ENCODE measurements around the gene TASOR2. TPM values are rescaled to one million over a fixed set of nuclear protein-coding genes. Genes with fewer than 3 reads are reported as not detected.

Gene TASOR2
- total RNA-seq, 1 donor from 2014 or later = 77.3 TPM

GRCh38 chr10:5652746-5653145 lies 31.9 kb upstream of the TASOR2 start:
- ATAC-seq (peak; percentile 10), DNase-seq (ENCODE audit: low spot score) (no peak)
- intact Hi-C loops (cut with DNase I) = no loop called here

GRCh38 chr10:5654218-5654755 lies 30.4 kb upstream of the TASOR2 start:
- ATAC-seq (no peak), DNase-seq (ENCODE audit: low spot score) (no peak)
- intact Hi-C loops (cut with DNase I) = no loop called here

- no peak for ATAC-seq
- no peak for DNase-seq (ENCODE audit: low spot score)
- intact Hi-C loops (cut with DNase I) = loop anchor here (5.0 kb wide), 1 partner anchor 1798 kb away; no protein-coding TSS in a partner anchor
Observed at GRCh38 chr10:5655121-5655520, 29.5 kb upstream of the TASOR2 start.

- DNase-seq (ENCODE audit: low spot score) (no peak), ATAC-seq (no peak)
- intact Hi-C loops (cut with DNase I) = loop anchor here (5.0 kb wide), 1 partner anchor 1800 kb away; no protein-coding TSS in a partner anchor
Observed at GRCh38 chr10:5656737-5657579, 27.7 kb upstream of the TASOR2 start.

DNA sequence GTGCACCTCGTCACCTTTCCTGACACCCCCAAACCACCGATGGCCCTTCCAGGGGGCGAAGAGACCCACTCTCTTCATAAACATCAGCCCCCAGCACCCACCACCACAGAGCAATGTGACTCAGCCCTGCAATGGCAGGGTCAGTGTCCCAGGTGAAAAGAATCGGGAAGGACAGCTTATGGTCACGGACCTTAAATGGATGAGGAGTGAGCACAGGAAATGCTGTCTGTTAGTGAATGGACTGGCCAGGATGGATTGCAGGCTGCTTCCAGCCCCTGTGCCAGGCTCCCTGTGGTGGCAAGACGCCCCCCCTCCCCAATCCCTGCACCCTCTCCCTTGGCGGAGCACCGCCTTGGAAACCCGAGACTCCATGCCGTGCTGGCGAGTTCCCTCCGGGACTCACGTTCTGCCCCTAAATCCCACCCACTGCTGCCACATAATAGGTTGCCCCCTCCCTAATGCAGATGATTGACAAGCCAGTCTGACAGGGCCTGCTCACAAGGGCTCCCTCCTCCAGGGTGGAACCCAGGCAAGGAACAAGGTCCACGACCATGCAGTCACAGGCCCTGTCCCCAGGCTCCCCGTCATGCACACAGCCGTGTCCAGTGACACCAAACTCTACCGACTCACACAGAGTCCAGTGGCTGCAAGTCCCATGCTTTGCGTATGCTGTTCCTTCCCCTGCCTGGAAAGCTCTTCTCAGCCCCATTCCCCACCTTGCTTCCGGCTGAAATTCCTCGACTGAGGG lies 25.6 kb upstream of the TASOR2 start:
- intact Hi-C loops (cut with DNase I) = loop anchor here (5.0 kb wide), 1 partner anchor 1802 kb away; no protein-coding TSS in a partner anchor

DNA sequence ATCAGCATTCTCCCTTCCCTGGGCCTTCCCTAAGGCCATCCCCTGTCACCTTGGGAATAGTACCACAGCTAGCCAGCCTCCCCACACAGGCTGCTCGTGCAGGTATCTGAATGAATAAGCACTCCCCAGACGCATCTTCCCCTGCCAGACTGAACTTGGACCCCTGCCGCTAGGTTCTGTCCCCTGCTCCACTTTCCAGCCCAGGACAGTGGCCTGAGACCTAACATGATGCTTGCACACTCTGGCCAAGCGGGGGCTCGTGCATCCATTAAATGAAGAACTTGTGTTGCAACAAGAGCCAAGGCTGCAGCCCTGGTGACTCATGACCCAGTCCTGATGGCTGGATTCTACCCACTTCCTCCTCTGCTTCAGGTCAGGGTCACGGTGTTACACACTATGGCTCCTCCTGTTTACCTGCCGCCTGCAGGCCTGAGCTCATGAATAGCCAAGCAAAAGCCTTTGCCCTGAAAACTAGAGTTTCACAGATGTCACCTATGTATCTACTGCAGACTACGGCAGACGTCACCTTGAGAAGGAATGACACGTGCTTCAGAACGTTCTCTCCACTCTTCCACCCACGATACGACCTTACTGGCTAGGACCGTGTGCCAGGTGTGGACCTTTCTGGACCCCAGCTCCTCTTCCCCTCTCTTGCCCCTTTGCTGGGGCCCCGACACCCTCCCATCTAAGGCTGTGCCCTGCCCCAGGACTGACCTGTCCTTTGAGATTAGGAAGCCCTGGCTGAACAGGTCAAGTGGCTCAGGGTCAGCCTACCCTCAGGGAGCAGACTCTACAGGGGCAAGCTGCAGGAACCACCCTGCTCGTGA lies 24.7 kb upstream of the TASOR2 start:
- DNase-seq (ENCODE audit: low spot score) (no peak), ATAC-seq (peak; percentile 49)
- intact Hi-C loops (cut with DNase I) = loop anchor here (5.0 kb wide), 1 partner anchor 1803 kb away; no protein-coding TSS in a partner anchor

More for the DNA sequence above, 25.6 kb upstream of the TASOR2 start:
- ATAC-seq (no peak), DNase-seq (ENCODE audit: low spot score) (no peak)

DNA sequence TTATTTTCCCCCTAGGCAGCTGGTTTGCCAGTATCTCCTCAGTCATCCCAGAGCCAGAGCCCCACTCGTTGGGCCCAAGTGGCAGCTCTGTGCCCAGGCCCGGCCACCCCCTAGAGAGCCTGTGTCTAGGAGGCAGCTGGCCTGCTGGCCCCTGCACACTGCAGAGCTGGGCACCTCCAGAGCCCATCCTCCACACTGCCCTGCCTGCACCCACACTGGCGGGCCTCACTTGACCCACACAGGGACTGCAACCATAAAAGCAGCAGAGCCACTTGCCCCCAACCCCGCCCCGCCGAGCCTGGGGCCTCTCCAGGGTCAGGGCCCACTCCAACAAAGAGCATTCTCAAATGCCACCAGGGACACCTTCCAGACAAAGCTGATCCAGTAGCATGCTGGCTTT lies 23.6 kb upstream of the TASOR2 start:
- intact Hi-C loops (cut with DNase I) = no loop called here
- DNase-seq (ENCODE audit: low spot score) = no peak

DNA sequence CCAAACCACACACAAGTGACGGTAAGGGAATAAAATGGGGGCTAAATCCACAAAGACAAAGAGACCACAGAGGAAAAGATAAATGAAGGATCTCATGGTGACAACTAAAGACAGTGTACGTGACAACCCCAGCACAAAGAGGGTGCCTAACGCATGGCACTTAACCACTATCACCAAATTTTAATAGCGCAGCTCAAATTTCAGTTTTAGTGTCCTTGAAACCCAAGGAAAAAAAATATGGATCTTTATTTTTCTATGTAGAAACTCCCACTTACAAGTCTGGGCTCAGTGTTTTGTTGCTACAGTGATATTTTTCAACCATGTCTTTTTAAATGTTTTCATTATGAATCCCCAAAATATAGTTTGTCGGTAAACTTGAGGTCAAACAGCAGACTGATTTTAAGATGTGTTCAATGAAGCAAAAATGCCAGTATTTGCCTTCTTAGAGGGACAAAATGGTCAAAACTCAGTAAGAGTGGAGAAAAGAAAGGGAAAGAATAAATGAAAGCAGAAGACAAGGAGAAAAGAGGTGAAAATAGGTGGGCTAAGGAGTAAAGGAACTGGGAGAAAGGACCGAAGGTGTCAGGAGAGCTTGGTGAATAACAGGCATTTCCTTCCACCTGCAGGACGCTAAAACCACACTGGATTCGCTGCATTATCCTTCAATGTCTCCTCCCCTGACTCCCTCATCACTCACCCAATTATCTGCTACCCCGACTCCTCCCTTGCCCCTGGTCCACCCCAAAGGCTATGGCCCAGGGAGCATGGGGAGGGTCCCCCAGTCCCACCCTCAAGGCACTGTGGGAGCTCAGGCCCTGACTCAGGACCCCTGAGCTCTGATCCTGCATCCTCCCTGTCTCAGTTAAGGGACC lies 21.7 kb upstream of the TASOR2 start:
- intact Hi-C loops (cut with DNase I) = no loop called here
- ATAC-seq (no peak), DNase-seq (ENCODE audit: low spot score) (no peak)

More for the DNA sequence above, 23.6 kb upstream of the TASOR2 start:
- ATAC-seq = no peak

- no peak for ATAC-seq
Observed at GRCh38 chr10:5663692-5664427, 20.8 kb upstream of the TASOR2 start.

GRCh38 chr10:5665373-5666007 lies 19.1 kb upstream of the TASOR2 start:
- no peak for ATAC-seq
- intact Hi-C loops (cut with DNase I) = no loop called here
- DNase-seq (ENCODE audit: low spot score) = no peak

More at GRCh38 chr10:5663692-5664427, 20.8 kb upstream of the TASOR2 start:
- no peak for DNase-seq (ENCODE audit: low spot score)
- intact Hi-C loops (cut with DNase I) = no loop called here

GRCh38 chr10:5666008-5666840 lies 18.4 kb upstream of the TASOR2 start, which contains the start of gene ASB13:
Gene ASB13 (minus strand): TSS chr10:5666595. CDS start chr10:5666551, 44 bp downstream.
- intact Hi-C loops (cut with DNase I) = no loop called here
- peak; percentile 89 for ATAC-seq
- DNase-seq (ENCODE audit: low spot score) = peak; percentile 84

DNA sequence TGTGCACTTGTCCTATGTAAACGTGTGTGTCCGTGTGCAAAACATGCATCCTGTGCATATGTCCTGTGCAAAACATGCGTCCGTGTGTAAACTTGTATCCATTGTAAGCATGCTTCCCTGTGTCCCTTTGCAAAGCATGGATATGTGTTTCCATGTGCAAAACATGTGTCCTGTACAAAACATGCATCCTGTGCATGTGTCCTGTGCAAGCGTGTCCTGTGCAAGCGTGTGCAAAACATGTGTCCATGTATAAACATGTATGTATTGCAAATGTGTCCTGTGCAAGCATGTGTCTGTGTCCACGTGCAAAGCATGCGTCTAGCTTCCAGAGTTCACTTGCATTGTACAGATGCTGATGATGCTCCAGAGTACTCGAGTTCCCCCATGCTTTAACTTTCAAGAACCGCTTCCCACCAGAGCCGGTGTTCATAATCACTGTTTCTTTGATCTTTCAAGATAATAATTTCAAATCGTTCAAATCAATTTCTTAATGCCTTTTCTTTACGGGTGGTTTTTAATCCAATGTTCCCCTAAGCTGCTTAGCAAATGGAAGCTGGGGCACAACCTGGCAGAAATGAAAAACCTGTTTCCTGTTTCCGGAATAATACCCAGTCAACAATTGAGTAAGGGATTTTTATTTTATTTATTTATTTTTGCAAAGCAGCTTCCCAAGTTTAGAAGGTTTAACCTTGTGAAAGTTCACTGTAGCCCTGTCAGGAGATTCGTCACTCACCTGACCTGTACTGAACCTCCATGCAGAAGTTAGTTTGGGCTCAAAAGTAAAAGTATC lies 17.6 kb upstream of the TASOR2 start:
- DNase-seq (ENCODE audit: low spot score) (no peak), ATAC-seq (peak; percentile 6)
- intact Hi-C loops (cut with DNase I) = no loop called here

GRCh38 chr10:5668429-5668828 lies 16.2 kb upstream of the TASOR2 start:
- no peak for DNase-seq (ENCODE audit: low spot score)
- no peak for ATAC-seq
- intact Hi-C loops (cut with DNase I) = no loop called here

GRCh38 chr10:5669604-5670003 lies 15.0 kb upstream of the TASOR2 start:
- ATAC-seq = no peak
- intact Hi-C loops (cut with DNase I) = no loop called here
- no peak for DNase-seq (ENCODE audit: low spot score)

Data from sciatic nerve (tissue), 2 donors.